ENCODE results near the gene IL31.

IL31 gene

GRCh38 chr12:122152754-122153153 is 21.3 kb downstream of the IL31 start:
- DNase-seq (ENCODE audit: low read depth), result no peak

- no peak for DNase-seq (ENCODE audit: low read depth)
These were observed 23.8 kb downstream of the IL31 start for GRCh38 chr12:122150127-122150681.

GRCh38 chr12:122148657-122149056 is 25.4 kb downstream of the IL31 start:
- no peak for DNase-seq (ENCODE audit: low read depth)

- DNase-seq (ENCODE audit: low read depth), result no peak
These were observed 26.3 kb downstream of the IL31 start for GRCh38 chr12:122147514-122148290.

GRCh38 chr12:122145505-122146330 is 28.3 kb downstream of the IL31 start:
- no peak for DNase-seq (ENCODE audit: low read depth)

GRCh38 chr12:122144885-122145284 is 29.1 kb downstream of the IL31 start:
- DNase-seq (ENCODE audit: low read depth), result no peak

GRCh38 chr12:122142857-122143256 is 31.2 kb downstream of the IL31 start:
- no peak for DNase-seq (ENCODE audit: low read depth)

- DNase-seq (ENCODE audit: low read depth), result no peak
These were observed 31.9 kb downstream of the IL31 start for GRCh38 chr12:122141911-122142725.

- DNase-seq (ENCODE audit: low read depth), result no peak
These were observed 33.4 kb downstream of the IL31 start for GRCh38 chr12:122140467-122141257.

GRCh38 chr12:122139941-122140340 is 34.1 kb downstream of the IL31 start:
- no peak for DNase-seq (ENCODE audit: low read depth)

GRCh38 chr12:122139266-122139665 is 34.8 kb downstream of the IL31 start:
- no peak for DNase-seq (ENCODE audit: low read depth)

- DNase-seq (ENCODE audit: low read depth), result no peak
These were observed 35.4 kb downstream of the IL31 start for GRCh38 chr12:122138616-122139015.

GRCh38 chr12:122138181-122138580 is 35.8 kb downstream of the IL31 start:
- no peak for DNase-seq (ENCODE audit: low read depth)

GRCh38 chr12:122137681-122138080 is 36.3 kb downstream of the IL31 start:
- DNase-seq (ENCODE audit: low read depth), result no peak

GRCh38 chr12:122137229-122137628 is 36.8 kb downstream of the IL31 start:
- no peak for DNase-seq (ENCODE audit: low read depth)

GRCh38 chr12:122135437-122136031 is 38.5 kb downstream of the IL31 start:
- DNase-seq (ENCODE audit: low read depth), result no peak

- DNase-seq (ENCODE audit: low read depth), result no peak
These were observed 40.6 kb downstream of the IL31 start for GRCh38 chr12:122133192-122133950.

- no peak for DNase-seq (ENCODE audit: low read depth)
These were observed 43.9 kb downstream of the IL31 start for GRCh38 chr12:122130150-122130549.

GRCh38 chr12:122129131-122129530 is 44.9 kb downstream of the IL31 start:
- no peak for DNase-seq (ENCODE audit: low read depth)

- no peak for DNase-seq (ENCODE audit: low read depth)
These were observed 45.5 kb downstream of the IL31 start for GRCh38 chr12:122128481-122128880.
